M059J (cell line): ENCODE data around the gene MUC4. TPM values are rescaled to one million over a fixed set of nuclear protein-coding genes. Genes with fewer than 3 reads are reported as not detected.

Experiments
- DNase-seq: peaks from one replicate; pipeline ENCODE4 v3.0.0-alpha.2; 2012; ENCODE audit warnings: low read depth
- total RNA-seq: library from RNA; depleted of rRNA; stranded (reverse); fragments of >200 nt; shearing (Covaris generic); gene quantifications from 2 replicates; pipeline ENCODE4 v1.2.3, GENCODE V29; 2014; rRNA removed

The MUC4 gene, protein sequence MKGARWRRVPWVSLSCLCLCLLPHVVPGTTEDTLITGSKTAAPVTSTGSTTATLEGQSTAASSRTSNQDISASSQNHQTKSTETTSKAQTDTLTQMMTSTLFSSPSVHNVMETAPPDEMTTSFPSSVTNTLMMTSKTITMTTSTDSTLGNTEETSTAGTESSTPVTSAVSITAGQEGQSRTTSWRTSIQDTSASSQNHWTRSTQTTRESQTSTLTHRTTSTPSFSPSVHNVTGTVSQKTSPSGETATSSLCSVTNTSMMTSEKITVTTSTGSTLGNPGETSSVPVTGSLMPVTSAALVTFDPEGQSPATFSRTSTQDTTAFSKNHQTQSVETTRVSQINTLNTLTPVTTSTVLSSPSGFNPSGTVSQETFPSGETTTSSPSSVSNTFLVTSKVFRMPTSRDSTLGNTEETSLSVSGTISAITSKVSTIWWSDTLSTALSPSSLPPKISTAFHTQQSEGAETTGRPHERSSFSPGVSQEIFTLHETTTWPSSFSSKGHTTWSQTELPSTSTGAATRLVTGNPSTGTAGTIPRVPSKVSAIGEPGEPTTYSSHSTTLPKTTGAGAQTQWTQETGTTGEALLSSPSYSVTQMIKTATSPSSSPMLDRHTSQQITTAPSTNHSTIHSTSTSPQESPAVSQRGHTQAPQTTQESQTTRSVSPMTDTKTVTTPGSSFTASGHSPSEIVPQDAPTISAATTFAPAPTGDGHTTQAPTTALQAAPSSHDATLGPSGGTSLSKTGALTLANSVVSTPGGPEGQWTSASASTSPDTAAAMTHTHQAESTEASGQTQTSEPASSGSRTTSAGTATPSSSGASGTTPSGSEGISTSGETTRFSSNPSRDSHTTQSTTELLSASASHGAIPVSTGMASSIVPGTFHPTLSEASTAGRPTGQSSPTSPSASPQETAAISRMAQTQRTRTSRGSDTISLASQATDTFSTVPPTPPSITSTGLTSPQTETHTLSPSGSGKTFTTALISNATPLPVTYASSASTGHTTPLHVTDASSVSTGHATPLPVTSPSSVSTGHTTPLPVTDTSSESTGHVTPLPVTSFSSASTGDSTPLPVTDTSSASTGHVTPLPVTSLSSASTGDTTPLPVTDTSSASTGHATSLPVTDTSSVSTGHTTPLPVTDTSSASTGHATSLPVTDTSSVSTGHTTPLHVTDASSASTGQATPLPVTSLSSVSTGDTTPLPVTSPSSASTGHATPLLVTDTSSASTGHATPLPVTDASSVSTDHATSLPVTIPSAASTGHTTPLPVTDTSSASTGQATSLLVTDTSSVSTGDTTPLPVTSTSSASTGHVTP (N-terminal part only)
- 0.02 and 0.05 TPM in 2 replicates for total RNA-seq

DNA sequence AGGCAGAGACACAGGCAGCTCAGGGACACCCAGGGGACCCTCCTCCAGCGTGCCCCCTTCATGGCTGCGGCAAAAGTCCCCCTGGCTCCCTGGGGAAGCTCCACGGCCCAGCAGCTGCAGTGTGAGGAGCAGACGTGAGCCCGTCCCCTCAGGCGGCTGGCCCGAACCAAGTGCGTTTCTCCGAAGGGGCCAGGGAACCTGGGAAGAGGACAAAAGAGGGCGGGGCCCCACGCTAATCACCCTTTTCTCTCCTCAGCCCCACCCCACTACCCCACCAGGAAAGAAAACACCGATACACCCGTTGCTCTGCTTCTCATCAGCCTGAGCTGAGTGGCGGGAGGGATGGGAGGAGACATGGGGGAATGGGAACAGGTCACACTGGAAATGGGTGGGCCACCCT is at the start of gene MUC4:
Gene MUC4, minus strand, starts transcription at position 174 of the 400 bp plus-strand sequence. Its CDS starts 112 bp downstream, at position 62.
- DNase-seq, result no peak

DNA sequence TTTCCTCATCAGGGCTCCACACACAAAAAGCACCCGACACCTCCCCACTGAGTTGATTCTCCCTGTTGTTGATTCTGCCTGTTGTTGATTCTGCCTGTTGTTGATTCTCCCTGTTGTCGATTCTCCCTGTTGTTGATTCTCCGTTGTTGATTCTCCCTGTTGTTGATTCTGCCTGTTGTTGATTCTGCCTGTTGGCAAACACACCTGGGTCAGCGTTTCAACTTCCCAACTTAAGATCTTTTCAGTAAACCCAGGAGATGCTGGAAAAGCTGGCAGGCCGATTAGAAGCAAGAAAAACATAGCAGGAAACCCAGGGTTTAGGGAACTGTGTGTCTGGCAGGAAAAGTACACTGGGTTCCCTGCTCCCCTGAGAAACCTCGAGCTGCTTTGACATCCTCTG is 48.7 kb upstream of the MUC4 start:
- DNase-seq, result no peak

DNA sequence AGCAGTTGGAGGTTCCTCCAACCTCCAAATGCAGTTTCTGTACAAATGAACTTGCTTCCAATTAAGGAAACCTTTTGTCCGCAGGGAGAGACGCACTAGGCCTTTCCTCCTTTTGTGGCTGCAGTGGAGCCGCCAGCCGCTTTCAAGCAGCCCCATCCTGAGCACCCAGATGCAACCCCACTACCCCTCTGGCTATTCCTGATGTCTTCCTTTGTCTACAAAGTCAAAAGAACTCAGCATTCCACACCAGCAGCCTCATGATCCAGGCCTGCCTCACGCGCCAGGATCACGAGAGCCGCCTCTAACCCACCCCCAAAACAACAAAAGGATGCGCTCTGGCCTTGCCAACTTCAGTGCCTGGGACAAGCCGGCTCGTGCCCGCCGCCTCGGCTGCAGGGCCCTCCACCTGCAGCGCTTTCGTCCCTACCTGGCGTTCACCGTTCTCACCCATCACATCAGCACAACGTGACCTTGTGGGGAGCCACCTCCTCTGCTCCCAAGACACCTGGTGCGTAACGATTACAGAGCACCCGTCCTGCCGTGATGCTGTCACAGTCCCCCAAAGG is 48.2 kb upstream of the MUC4 start:
- DNase-seq, result no peak

DNA sequence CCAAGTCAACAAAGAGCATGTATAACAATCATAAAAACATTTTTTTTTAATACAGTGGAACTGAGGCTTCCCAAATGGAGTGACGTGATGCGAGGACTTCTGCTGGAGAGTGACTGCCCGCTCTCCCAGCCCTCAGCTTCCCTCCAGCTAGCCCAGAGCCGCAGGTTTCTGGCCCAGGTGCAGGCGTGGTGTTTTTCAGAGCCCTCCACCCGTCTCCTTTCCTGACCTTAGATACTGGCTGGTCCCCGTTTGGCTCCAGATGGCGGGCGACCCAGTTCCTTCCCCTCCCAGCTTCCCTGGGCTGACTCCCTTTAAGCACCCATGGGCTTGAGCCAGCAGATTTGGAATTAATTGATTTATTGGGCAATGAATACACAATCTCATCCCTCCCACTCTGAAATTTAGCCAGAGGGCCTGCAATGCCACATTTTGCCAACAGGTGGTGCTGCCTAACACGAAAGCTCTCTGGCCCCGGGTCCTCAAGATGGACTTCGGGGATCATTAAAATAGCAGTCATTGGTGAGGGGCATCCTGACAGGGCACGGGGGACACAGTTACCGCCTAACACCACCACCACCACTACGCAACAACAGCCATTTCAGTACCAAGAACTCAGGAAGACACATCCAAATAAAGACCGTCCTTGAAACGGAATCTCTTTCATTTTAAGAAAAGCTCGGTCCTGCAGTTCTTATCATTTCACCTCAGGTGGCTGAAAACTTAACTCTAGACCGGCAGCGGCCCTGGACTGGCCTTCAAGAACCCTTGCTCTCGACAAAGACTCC is 47.5 kb upstream of the MUC4 start:
- DNase-seq, result peak; percentile 63

DNA sequence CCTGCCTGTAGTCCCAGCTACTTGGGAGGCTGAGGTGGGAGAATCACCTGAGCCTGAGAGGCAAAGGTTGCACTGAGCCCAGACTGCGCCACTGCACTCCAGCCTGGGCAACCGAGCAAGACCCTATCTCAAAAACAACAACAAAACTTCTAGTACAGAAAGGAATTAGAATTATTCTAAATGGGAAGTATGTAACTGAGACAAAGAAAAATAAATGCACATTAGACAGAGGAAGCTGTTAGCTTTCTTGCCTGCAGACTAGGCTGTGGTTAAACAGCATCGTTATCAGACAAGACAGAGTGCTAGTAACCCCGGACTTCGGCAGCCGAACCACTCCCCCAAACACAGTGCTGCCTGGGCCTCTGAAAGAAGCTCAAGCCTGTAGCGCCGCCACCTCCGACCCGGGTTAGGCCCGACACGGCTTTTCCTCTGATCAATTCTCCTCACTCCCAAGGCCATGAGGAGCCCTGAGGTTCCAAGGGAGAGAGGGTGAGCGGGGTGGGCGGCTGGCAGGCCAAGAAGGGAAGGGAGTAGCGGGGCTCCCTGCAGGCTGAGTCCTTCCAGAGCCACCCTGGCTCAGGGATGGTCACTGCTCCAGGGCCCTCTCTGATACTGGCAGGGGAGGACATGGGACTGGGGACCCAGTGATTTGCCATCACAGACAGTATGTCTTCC is 44.8 kb upstream of the MUC4 start:
- DNase-seq, result no peak

DNA sequence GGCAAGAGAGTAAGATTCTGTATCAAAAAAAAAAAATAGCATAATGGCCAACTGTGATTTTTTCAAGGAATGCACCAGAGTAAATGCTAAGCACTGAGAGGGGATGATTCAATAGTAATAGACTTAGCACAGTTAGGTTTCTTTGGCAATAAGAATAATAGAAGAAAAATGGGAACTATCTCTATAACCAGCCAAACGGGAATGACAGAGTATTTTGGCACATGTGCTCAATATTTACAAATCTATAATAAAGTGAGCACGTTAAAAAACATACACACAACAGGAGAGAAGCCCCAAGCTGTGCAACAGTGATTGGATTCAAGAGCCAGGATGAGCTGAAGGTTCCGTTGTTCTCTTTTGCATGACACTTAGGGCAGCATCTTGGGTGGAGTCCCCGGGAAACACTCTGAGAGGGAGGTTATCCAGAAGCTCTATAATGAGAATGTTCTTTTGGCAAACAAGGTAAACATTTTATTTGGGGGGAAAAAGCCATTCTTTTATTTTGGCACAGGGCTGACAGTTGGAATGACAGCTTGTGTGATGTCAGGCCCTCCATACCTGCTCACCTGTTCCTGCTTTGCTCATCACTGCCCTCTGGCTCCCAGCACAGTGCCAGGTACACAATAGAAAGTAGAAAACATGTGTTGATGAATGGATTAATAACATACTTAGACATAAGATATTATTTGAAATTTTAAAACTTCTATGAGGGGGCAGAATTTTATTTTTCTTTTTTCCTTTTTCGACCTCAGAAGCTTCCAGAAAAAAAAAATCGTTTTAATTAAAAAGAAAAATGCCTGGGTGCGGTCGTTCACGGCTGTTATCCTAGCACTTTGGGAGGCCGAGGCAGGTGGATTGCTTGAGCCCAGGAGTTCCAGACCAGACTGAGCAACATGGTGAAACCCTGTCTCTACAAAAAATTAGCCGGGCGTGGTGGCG is 44.0 kb upstream of the MUC4 start:
- no peak for DNase-seq

DNA sequence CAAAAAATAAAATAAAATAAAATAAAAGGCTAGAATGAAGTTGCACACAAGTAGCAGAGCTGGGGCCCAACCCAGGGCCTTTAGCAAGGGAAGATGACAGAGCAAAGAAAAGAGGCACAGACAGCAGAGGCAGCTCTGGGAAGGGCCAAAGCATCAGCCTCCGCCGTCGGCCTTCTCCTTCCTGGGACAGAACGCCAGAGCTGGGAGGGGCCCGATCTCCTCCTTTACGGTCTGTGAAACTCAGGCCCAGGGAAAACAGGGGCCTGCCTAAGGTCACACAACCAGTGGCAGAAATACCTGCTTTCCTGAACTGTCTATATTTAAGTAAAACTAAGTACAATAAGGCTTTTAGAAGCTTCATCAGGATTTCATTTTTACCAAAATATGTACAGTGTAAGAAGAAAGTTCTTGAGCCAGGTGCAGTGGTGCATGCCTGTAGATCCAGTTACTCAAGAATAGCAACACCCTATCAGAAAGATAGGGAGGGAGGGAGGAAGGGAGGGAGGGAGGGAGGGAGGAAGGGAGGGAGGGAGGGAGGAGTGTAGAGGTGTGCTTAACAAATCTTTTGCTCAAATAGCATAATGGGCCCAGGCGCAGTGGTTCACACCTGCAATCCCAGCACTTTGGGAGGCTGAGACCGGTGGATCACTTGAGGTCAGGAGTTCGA is 43.0 kb upstream of the MUC4 start:
- DNase-seq, result no peak

DNA sequence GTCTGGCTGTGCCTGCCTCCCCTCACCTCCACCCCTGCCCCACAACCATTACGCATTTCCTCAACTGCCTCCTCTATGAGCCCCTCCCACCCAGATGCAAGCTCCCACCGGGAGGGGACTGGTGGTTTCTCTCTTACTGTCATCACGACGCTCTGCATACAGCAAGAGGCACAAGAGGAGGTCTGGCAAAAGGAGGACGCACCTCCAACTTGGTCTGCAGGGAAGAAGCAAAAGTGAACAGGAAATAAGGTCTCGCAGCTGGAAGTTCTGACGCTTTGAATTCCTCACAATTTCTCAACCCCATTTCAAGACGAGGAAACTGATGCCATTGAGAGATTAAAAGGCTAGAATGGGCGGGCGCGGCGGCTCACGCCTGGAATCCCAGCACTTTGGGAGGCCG is 42.3 kb upstream of the MUC4 start:
- no peak for DNase-seq

DNA sequence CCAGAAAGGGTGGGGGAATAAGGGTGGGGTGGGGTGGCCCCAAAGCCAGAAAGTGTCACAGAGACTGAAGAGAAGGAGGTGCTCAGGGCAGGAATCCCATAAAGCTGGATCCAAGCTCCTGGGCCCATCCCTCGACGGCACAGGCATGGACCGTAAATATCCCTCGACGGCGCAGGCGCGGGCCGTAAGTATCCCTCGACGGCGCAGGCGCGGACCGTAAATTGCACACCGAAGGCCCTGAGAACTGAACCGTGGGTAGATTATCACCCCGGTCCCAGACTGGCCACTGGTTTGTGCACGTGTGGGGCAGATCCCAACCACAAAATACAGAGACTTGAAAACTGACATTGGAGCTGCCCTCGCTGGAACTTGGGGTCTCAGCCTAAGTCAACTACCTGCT is 41.3 kb upstream of the MUC4 start:
- DNase-seq, result no peak

DNA sequence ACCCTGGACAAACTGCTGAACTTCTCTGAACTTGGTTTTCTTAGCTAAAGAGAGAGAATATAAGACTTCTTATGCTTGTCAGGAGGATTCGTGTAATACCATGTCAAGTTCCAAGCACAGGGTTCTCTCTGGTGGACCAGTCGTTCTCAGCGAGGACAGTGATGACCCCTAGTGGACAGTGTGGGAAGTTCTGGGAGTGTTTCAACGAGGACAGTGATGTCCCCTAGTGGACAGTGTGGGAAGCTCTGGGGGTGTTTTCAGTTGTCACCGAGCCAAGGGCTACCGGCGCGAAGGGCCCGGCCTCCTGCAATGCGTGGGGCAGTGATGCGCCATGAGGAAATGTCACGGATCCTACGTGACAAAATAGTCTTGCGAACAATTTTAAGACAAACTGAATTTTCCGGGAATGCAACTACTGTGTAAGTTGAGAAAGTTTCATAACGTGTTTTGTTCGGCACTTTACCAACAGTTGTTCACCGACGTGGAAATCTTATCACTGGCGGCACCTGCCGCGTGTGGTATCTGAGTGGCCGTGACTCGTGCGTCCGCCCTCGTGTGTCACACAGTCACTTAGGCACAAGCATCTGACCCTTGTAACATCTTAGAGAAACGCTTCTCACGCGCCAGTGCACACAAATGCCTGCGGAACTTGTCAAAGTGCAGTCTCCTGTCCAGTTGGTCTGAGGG is 39.3 kb upstream of the MUC4 start:
- peak; percentile 89 for DNase-seq

DNA sequence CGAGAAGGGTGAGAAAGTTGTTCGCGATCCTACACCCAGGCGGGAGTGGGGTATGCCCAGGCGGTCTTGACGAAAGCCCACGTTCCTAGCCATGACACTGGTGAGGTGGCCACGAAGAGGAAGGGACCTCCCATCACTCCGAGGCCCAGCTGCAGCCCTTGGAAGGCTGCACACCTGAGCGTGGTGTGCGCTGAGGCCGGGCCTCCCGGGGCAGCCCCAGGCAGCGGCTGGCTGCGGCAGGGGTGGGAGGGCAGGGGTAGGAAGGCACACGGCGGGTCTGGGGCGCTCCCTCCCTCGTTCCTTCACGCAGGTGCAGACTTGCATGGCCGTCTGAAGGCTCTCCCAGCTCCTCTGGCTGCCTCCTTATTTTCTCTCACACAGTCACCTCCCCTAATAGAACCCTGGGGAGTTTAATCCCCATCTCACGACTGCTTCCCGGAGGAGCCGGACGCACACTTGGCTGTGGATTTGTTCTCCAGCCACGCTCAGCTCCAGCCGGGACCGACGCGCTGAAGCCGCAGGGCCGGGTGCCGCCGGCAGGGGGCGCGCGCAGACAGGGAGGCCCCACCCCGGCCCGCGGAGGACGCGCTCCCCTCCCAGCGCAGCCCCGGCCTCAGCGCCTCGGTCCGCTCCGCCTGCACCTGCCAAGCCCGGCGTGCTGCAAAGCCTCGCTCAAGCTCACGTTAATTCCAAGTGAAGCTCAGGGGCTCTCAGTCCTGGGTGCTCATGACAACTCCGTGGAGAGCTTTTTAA is 37.8 kb upstream of the MUC4 start:
- no peak for DNase-seq

DNA sequence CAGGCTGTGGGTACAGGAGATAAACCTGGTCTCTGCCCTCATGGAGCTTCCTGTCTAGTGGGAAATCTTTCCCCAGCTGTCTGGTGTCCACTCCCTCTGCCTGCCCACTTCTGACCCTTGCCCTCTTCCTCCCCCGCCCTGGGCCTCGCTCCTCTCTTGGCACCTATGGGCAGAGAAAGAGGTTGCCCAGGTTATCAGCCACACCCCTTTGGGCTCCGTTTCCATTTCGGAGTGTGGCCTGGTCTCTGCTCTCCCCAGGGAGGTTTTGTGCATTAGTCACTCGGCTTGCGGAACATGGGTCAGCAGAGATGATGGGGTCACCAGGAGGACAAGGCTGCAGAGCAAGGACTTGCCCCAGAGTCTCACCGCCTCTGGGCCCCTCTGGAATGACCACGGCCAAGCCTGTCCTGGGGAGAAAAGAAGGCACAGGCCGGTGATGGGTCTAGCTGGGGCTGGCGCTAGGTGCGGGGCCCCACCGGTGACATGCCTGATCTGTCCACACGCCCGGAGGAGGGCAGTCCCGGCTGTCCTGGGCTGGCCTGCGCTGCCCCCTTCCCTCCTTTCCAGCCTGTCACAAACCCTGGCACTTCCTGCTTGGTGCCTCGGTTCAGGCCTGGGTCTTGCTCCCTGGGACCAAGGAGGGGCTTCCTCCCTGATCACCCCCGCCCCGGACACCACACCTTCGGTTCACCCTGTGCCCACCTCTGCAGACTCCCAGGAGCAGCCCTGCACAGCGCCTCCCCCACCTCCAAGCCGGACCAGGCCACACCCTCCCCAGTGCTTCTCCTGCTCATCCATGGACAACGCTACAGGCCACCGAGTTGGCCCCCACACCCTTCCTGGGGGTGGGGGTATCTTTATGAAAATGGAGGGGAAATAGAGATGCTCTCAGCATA is 35.6 kb upstream of the MUC4 start:
- DNase-seq, result peak; percentile 96

DNA sequence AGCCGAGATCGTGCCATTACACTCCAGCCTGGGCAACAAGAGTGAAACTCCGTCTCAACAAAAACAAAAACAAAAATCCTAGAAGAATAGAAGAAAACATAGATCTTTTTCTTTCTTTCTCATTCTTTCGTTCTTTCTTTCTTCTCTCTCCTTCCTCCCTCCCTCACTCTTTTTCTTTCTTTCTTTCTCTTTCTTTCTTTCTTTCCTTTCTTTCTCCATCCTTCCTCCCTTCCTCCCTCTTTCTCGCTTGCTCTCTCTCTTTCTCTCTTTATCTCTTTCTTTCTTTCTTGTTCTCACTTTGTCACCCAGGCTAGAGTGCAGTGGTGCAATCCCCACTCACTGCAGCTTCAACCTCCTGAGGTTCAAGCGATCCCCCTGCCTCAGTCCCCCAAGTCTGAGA is 33.8 kb upstream of the MUC4 start:
- no peak for DNase-seq

DNA sequence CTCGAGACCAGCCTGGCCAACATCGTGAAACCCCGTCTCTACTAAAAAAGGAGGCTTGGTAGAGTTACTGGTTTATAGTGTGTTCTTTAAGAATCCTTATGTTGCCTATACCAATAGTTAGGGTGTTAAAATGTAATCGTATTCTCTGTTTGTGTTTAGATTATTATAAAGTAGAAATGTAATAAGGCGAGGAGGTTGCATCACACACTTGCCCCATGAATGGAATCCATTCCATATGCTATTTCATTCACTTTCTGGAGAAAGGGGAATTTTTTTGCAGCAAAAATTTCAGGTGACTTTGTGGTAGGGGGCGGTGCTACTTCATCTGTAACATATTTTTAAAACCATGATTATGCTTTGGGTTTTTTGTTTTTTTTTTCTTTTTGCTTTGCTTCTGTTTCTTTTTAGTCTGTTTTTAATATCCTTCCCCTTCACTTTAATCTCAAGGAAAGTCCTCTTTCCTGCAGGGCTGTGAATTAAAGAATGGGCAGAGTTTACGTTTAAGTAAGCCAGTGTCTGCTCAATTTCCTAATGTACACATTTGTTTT is 33.0 kb upstream of the MUC4 start:
- no peak for DNase-seq

DNA sequence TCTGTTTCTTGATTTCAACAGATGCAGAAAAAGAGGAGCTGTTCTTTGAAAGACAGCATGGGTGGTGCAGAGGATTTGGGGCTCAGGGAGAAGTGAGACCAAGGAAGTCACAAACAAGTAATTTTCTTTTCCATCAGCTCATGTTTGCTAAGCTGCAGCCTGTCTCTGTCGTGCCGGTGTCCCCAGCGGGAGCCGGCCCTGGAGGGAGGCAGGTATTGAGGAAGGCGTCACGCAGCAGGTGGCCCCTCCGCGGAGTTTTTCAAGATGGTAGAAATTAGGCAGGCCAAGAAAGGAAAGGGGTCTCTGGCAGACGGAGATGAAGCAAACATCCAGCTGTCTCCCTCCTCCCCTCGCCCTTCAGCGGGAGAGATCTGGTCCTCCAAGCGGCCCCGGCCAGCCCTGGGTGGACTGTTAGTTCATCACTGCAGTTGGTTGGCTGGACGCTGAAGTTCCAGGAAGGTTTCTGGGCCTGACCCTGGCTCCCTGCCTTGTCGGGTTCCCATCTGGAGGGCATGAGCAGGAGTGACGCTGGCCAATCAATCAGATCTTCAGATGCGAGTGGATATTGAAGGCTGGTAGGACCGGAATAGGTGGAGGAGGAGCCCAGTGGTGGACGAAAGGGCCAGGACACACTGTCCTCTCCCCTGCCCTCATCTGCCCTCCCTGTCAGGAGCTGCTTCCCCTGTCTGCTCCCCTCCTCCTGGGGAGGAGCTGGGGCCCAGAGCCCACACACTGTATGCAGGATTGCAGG is 27.7 kb upstream of the MUC4 start:
- DNase-seq, result no peak
